Subcutaneous abdominal adipose tissue (tissue), 5 donors: ENCODE results near the gene SPAG8.

Experiments
- H3K27ac ChIP-seq: one replicate; pipeline ENCODE4 v1.7.0; 2013; ENCODE audit warnings: low read depth, mild to moderate bottlenecking, inconsistent platforms, low read length, moderate library complexity
- H3K27me3 ChIP-seq, 5 donors: one replicate each; pipeline ENCODE4 v1.7.0; 2013; ENCODE audit warnings: low read length in 5 of 5, inconsistent platforms in 1 of 5; ENCODE audit not compliant: control insufficient read depth in 5 of 5, insufficient read depth in 4 of 5
- H3K36me3 ChIP-seq, 5 donors: one replicate each; pipeline ENCODE4 v1.7.0; 2013; ENCODE audit warnings: low read length in 5 of 5; ENCODE audit not compliant: control insufficient read depth in 5 of 5, insufficient read depth in 5 of 5
- H3K4me1 ChIP-seq, 5 donors: one replicate each; pipeline ENCODE4 v1.7.0; 2013; ENCODE audit warnings: low read length in 5 of 5, mild to moderate bottlenecking in 3 of 5, moderate library complexity in 1 of 5; ENCODE audit not compliant: control insufficient read depth in 5 of 5, insufficient read depth in 5 of 5
- H3K4me3 ChIP-seq, 5 donors: one replicate each; pipeline ENCODE4 v1.7.0; 2013; ENCODE audit warnings: low read length in 5 of 5, low read depth in 1 of 5
- H3K9ac ChIP-seq, 5 donors: one replicate each; pipeline ENCODE4 v1.7.0; 2013; ENCODE audit warnings: low read length in 5 of 5, mild to moderate bottlenecking in 4 of 5, moderate library complexity in 3 of 5
- H3K9me3 ChIP-seq, 5 donors: one replicate each; pipeline ENCODE4 v1.7.0; 2013; ENCODE audit warnings: low read length in 5 of 5; ENCODE audit not compliant: control insufficient read depth in 5 of 5
- donor health status: healthy.
- donor health status: healthy.
- donor health status: healthy.
- donor health status: healthy.
- donor health status: healthy.

Gene SPAG8

GRCh38 chr9:35783418-35783817 lies 28.6 kb downstream of the SPAG8 start:
- H3K36me3 ChIP-seq: no peaks in the 10 kb centered on the region
- no peaks in the 10 kb centered on the region for H3K4me1 ChIP-seq
- H3K27ac ChIP-seq: no peak overlapping the region
- no peak overlapping the region for H3K4me3 ChIP-seq
- H3K9me3 ChIP-seq: no peaks in the 10 kb centered on the region
- no peaks in the 10 kb centered on the region for H3K27me3 ChIP-seq
- H3K9ac ChIP-seq: no peak overlapping the region

GRCh38 chr9:35781066-35781465 lies 31.0 kb downstream of the SPAG8 start:
- Histone ChIP-seq H3K4me1 (no peaks in the 10 kb centered on the region), H3K27me3 (no peaks in the 10 kb centered on the region), H3K4me3 (no peak overlapping the region), H3K27ac (no peak overlapping the region), H3K36me3 (no peaks in the 10 kb centered on the region), H3K9ac (no peak overlapping the region), H3K9me3 (no peaks in the 10 kb centered on the region)

GRCh38 chr9:35778496-35778895 lies 33.6 kb downstream of the SPAG8 start:
- Histone ChIP-seq H3K9me3 (no peaks in the 10 kb centered on the region), H3K27me3 (no peaks in the 10 kb centered on the region), H3K9ac (no peak overlapping the region)

GRCh38 chr9:35776018-35776417 lies 36.0 kb downstream of the SPAG8 start:
- H3K27ac ChIP-seq: no peak overlapping the region
- no peak overlapping the region for H3K4me3 ChIP-seq
- peaks cover 5 to 19% (median 13%) of the 10 kb centered on the region in 5 donors for H3K4me1 ChIP-seq
- H3K27me3 ChIP-seq: no peaks in the 10 kb centered on the region
- H3K9me3 ChIP-seq: no peaks in the 10 kb centered on the region
- H3K9ac ChIP-seq: no peak overlapping the region
- no peaks in the 10 kb centered on the region for H3K36me3 ChIP-seq

More at GRCh38 chr9:35778496-35778895, 33.6 kb downstream of the SPAG8 start:
- Histone ChIP-seq H3K4me3 (no peak overlapping the region), H3K36me3 (no peaks in the 10 kb centered on the region), H3K27ac (no peak overlapping the region), H3K4me1 (peaks cover 0 to 7% (median 0%) of the 10 kb centered on the region in 5 donors)

- Histone ChIP-seq H3K9me3 (no peaks in the 10 kb centered on the region), H3K9ac (no peak overlapping the region), H3K27me3 (no peaks in the 10 kb centered on the region), H3K4me1 (peaks cover 6 to 28% (median 23%) of the 10 kb centered on the region in 5 donors), H3K4me3 (no peak overlapping the region), H3K36me3 (no peaks in the 10 kb centered on the region), H3K27ac (no peak overlapping the region)
Observed at GRCh38 chr9:35774907-35775635, 37.0 kb downstream of the SPAG8 start.

- Histone ChIP-seq H3K27ac (no peak overlapping the region), H3K4me3 (no peak overlapping the region), H3K4me1 (peaks cover 6 to 29% (median 24%) of the 10 kb centered on the region in 5 donors)
Observed at GRCh38 chr9:35771943-35772342, 40.1 kb downstream of the SPAG8 start.

GRCh38 chr9:35771534-35771933 lies 40.5 kb downstream of the SPAG8 start:
- no peaks in the 10 kb centered on the region for H3K27me3 ChIP-seq
- H3K4me1 ChIP-seq: peaks cover 6 to 29% (median 24%) of the 10 kb centered on the region in 5 donors
- H3K9ac ChIP-seq: peak overlapping the region in 1 of 5 donors; percentile 13
- peak overlapping the region; percentile 35 for H3K27ac ChIP-seq
- no peak overlapping the region for H3K4me3 ChIP-seq
- H3K9me3 ChIP-seq: no peaks in the 10 kb centered on the region
- H3K36me3 ChIP-seq: no peaks in the 10 kb centered on the region

More at GRCh38 chr9:35771943-35772342, 40.1 kb downstream of the SPAG8 start:
- Histone ChIP-seq H3K27me3 (no peaks in the 10 kb centered on the region), H3K36me3 (no peaks in the 10 kb centered on the region), H3K9me3 (no peaks in the 10 kb centered on the region), H3K9ac (no peak overlapping the region)

GRCh38 chr9:35771075-35771433 lies 41.0 kb downstream of the SPAG8 start:
- Histone ChIP-seq H3K9ac (peak overlapping the region in 1 of 5 donors; percentile 61), H3K4me3 (no peak overlapping the region), H3K36me3 (no peaks in the 10 kb centered on the region), H3K27ac (peak overlapping the region; percentile 35), H3K9me3 (no peaks in the 10 kb centered on the region), H3K27me3 (no peaks in the 10 kb centered on the region), H3K4me1 (peaks cover 6 to 29% (median 24%) of the 10 kb centered on the region in 5 donors)

GRCh38 chr9:35769763-35770162 lies 42.3 kb downstream of the SPAG8 start:
- no peak overlapping the region for H3K27ac ChIP-seq
- H3K9ac ChIP-seq: no peak overlapping the region
- peaks cover 6 to 24% (median 18%) of the 10 kb centered on the region in 5 donors for H3K4me1 ChIP-seq
- H3K9me3 ChIP-seq: no peaks in the 10 kb centered on the region
- no peaks in the 10 kb centered on the region for H3K27me3 ChIP-seq
- H3K36me3 ChIP-seq: no peaks in the 10 kb centered on the region
- H3K4me3 ChIP-seq: no peak overlapping the region

- Histone ChIP-seq H3K36me3 (no peaks in the 10 kb centered on the region), H3K27ac (no peak overlapping the region), H3K27me3 (no peaks in the 10 kb centered on the region), H3K4me3 (no peak overlapping the region), H3K4me1 (peaks cover 6 to 24% (median 18%) of the 10 kb centered on the region in 5 donors), H3K9ac (no peak overlapping the region), H3K9me3 (no peaks in the 10 kb centered on the region)
Observed at GRCh38 chr9:35767458-35767857, 44.6 kb downstream of the SPAG8 start.
